Measurements from ENCODE around the gene PAIP1. TPM values are rescaled to one million over a fixed set of nuclear protein-coding genes. Genes with fewer than 3 reads are reported as not detected.

PAIP1 gene
- total and polyA plus RNA-seq, 2 donors from 2014 or later = 65.0 to 75.8 TPM

GRCh38 chr5:43555895-43556606, 826 bp downstream of the PAIP1 start:
- TF ChIP-seq CTCF (IDR thresholded peaks at IDR 0.05; ENCODE audit: borderline replicate concordance, extremely low read depth, insufficient read depth) = no peak
- Histone ChIP-seq H3K9ac (ENCODE audit: low read length in 3 of 3) (peak overlapping the region; percentile 53 to 91 (median 88)), H3K9me3 (ENCODE audit: control insufficient read depth in 2 of 3, insufficient read depth in 1 of 3, low read length in 3 of 3) (no peaks in the 10 kb centered on the region), H3K4me3 (ENCODE audit: low read length in 3 of 3) (peak overlapping the region; percentile 73 to 95 (median 92)), H3K4me1 (ENCODE audit: control insufficient read depth in 2 of 3, insufficient read depth in 2 of 3, low read depth in 1 of 3, low read length in 3 of 3) (peaks cover 0 to 22% (median 6%) of the 10 kb centered on the region in 3 donors), H3K36me3 (ENCODE audit: control insufficient read depth in 2 of 3, insufficient read depth in 3 of 3, low read length in 3 of 3) (peaks cover 0 to 10% (median 8%) of the 10 kb centered on the region in 3 donors), H3K27me3 (ENCODE audit: control insufficient read depth, insufficient read depth, low read length) (no peaks in the 10 kb centered on the region), H3K27ac (ENCODE audit: low read depth in 2 of 2, low read length in 2 of 2) (peak overlapping the region; percentile 88 to 92)
- DNase-seq = peak; percentile 79 to 89 (median 82)
- intact Hi-C loops (cut with DNase I) = no loop called here
- no peak for FAIRE-seq

GRCh38 chr5:43554497-43554896, 2.4 kb downstream of the PAIP1 start:
- Histone ChIP-seq H3K9me3 (ENCODE audit: control insufficient read depth in 2 of 3, insufficient read depth in 1 of 3, low read length in 3 of 3) (no peaks in the 10 kb centered on the region), H3K4me1 (ENCODE audit: control insufficient read depth in 2 of 3, insufficient read depth in 2 of 3, low read depth in 1 of 3, low read length in 3 of 3) (peaks cover 0 to 22% (median 6%) of the 10 kb centered on the region in 3 donors)

GRCh38 chr5:43553381-43553780, 3.5 kb downstream of the PAIP1 start:
- peaks cover 0 to 10% (median 10%) of the 10 kb centered on the region in 3 donors for H3K36me3 ChIP-seq (ENCODE audit: control insufficient read depth in 2 of 3, insufficient read depth in 3 of 3, low read length in 3 of 3)
- no peak overlapping the region for H3K27ac ChIP-seq (ENCODE audit: low read depth in 2 of 2, low read length in 2 of 2)
- FAIRE-seq = no peak
- TF ChIP-seq CTCF (IDR thresholded peaks at IDR 0.05; ENCODE audit: borderline replicate concordance, extremely low read depth, insufficient read depth) = no peak
- H3K4me1 ChIP-seq (ENCODE audit: control insufficient read depth in 2 of 3, insufficient read depth in 2 of 3, low read depth in 1 of 3, low read length in 3 of 3) = peaks cover 0 to 22% (median 6%) of the 10 kb centered on the region in 3 donors
- no peak for DNase-seq
- peak overlapping the region in 1 of 3 donors; percentile 10 for H3K9ac ChIP-seq (ENCODE audit: low read length in 3 of 3)
- no peaks in the 10 kb centered on the region for H3K9me3 ChIP-seq (ENCODE audit: control insufficient read depth in 2 of 3, insufficient read depth in 1 of 3, low read length in 3 of 3)
- no peak overlapping the region for H3K4me3 ChIP-seq (ENCODE audit: low read length in 3 of 3)
- intact Hi-C loops (cut with DNase I) = no loop called here
- H3K27me3 ChIP-seq (ENCODE audit: control insufficient read depth, insufficient read depth, low read length) = no peaks in the 10 kb centered on the region

More at GRCh38 chr5:43554497-43554896, 2.4 kb downstream of the PAIP1 start:
- DNase-seq (no peak), FAIRE-seq (no peak)
- intact Hi-C loops (cut with DNase I) = no loop called here
- Histone ChIP-seq H3K27me3 (ENCODE audit: control insufficient read depth, insufficient read depth, low read length) (no peaks in the 10 kb centered on the region), H3K9ac (ENCODE audit: low read length in 3 of 3) (no peak overlapping the region), H3K36me3 (ENCODE audit: control insufficient read depth in 2 of 3, insufficient read depth in 3 of 3, low read length in 3 of 3) (peaks cover 0 to 10% (median 10%) of the 10 kb centered on the region in 3 donors), H3K4me3 (ENCODE audit: low read length in 3 of 3) (peak overlapping the region in 1 of 3 donors; percentile 16), H3K27ac (ENCODE audit: low read depth in 2 of 2, low read length in 2 of 2) (no peak overlapping the region)
- no peak for TF ChIP-seq CTCF (IDR thresholded peaks at IDR 0.05; ENCODE audit: borderline replicate concordance, extremely low read depth, insufficient read depth)

Data from kidney (tissue), 14 donors.